Stimulated activated CD4-positive, alpha-beta T cell treated with anti-CD3 and anti-CD28 coated beads, Interleukin-12 subunit alpha, Interleukin-12 subunit beta, amount 100 ng/mL, for 48 hours (primary cell): ENCODE measurements around the gene NR4A2.

Source experiments
- DNase-seq, 3 donors: peaks; one replicate each; pipeline ENCODE4 v3.0.0-alpha.2; 2020; ENCODE audit warnings: low read depth in 2 of 3, low spot score in 1 of 3

Gene NR4A2

GRCh38 chr2:156340804-156341451 lies 8.4 kb upstream of the NR4A2 start:
- DNase-seq = no peak

- DNase-seq = no peak
These were observed 7.9 kb upstream of the NR4A2 start for GRCh38 chr2:156340377-156340776.

GRCh38 chr2:156339865-156340264 lies 7.3 kb upstream of the NR4A2 start:
- DNase-seq = no peak

GRCh38 chr2:156339110-156339847 lies 6.8 kb upstream of the NR4A2 start:
- DNase-seq = no peak

- no peak for DNase-seq
These were observed 6.1 kb upstream of the NR4A2 start for GRCh38 chr2:156338578-156338977.

- DNase-seq = peak; percentile 71 to 85 (median 78)
These were observed 2.3 kb upstream of the NR4A2 start for GRCh38 chr2:156334496-156335478.

GRCh38 chr2:156333951-156334495 lies 1.5 kb upstream of the NR4A2 start:
- no peak for DNase-seq

GRCh38 chr2:156333274-156333950 lies 891 bp upstream of the NR4A2 start:
- peak in 1 of 3 donors; percentile 54 for DNase-seq

GRCh38 chr2:156332284-156332533 lies 312 bp downstream of the NR4A2 start:
- DNase-seq = no peak

GRCh38 chr2:156331572-156332283 lies 793 bp downstream of the NR4A2 start:
- no peak for DNase-seq

GRCh38 chr2:156329927-156330726 lies 2.4 kb downstream of the NR4A2 start:
- no peak for DNase-seq

- DNase-seq = no peak
These were observed 3.2 kb downstream of the NR4A2 start for GRCh38 chr2:156329031-156329926.

GRCh38 chr2:156327835-156328695 lies 4.5 kb downstream of the NR4A2 start:
- DNase-seq = no peak

GRCh38 chr2:156326526-156327095 lies 5.9 kb downstream of the NR4A2 start:
- no peak for DNase-seq

- DNase-seq = no peak
These were observed 6.6 kb downstream of the NR4A2 start for GRCh38 chr2:156325688-156326525.

GRCh38 chr2:156323754-156324153 lies 8.8 kb downstream of the NR4A2 start:
- no peak for DNase-seq
